ENCODE measurements around the gene LRRC8E.

LRRC8E gene

DNA sequence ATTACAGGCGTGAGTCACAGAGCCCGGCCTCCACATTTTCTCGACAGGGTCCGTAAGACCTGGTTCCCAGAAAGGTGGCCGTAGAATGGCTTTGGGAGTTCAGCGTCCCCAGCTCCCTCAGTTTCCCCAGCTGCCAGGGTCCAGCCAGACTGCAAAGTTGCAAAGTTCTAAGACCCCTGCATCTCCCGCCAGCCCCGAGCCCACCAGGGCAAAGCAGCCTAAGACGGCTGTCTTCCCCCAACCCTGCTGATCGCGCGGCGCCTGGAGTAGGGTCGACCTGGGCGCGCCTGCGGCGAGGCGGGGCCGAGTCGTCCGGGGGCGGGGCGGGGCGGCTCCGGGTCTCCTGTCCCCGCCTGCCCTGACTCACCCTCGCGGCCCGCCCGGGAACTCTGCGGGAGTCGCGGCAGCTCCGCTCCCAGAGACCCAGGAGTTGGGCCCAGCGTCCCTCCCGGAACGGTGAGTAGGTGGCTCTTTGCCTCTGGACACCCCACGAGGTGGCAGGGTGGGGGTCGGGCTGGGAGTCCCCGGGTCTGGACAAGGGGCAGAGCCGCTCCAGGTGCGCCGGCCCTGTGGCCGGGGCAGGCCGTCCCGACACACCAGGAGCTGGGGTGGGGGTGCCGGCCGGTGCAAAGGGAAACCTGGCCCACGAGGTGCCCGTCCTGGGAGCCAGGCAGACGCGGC is at the start of gene LRRC8E:
Gene LRRC8E, plus strand, starts transcription at position 366 of the 681 bp plus-strand sequence. CDS start 7,094 bp downstream, outside the sequence.
- DNase-seq, result no peak
- intact Hi-C loops (cut with DNase I), result no loop called here

DNA sequence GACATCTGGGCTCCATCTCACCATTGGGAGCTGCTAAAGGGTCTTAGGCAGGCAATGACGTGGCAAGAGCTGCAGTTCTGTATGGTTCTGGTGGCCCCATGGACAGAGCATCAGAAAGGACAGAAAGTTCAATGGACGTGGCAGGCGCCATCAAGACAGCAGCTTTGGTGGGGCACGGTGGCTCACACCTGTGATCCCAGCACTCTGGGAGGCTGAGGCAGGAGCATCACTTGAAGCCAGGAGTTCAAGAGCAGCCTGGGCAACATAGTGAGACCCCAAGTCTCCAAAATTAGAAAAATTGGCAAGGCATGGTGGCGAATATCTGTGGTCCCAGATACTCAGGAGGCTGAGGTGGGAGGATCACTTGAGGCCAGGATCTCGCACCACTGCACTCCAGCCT is 48.8 kb upstream of the LRRC8E start:
- DNase-seq, result peak in 1 of 42 donors; percentile 7
- intact Hi-C loops (cut with DNase I), result no loop called here

DNA sequence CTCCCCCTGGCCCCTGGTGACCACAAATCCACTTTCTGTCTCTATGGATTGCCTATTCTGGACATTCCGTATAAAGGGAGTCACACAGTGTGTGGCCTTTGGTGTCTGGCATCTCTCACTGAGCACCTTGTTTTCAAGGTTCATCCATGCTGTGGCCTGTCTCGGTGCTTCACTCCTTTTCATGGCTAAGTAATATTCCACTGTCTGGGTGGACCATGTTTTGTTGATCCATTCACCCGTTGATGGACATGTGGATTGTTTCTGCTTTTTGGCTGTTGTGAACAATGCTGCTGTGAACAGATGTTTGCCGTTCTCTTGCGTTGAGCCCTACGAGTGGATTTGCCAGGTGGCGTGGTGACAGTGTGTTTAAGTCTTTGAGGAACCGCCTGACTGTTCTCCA is 47.7 kb upstream of the LRRC8E start:
- no peak for DNase-seq
- intact Hi-C loops (cut with DNase I), result no loop called here

DNA sequence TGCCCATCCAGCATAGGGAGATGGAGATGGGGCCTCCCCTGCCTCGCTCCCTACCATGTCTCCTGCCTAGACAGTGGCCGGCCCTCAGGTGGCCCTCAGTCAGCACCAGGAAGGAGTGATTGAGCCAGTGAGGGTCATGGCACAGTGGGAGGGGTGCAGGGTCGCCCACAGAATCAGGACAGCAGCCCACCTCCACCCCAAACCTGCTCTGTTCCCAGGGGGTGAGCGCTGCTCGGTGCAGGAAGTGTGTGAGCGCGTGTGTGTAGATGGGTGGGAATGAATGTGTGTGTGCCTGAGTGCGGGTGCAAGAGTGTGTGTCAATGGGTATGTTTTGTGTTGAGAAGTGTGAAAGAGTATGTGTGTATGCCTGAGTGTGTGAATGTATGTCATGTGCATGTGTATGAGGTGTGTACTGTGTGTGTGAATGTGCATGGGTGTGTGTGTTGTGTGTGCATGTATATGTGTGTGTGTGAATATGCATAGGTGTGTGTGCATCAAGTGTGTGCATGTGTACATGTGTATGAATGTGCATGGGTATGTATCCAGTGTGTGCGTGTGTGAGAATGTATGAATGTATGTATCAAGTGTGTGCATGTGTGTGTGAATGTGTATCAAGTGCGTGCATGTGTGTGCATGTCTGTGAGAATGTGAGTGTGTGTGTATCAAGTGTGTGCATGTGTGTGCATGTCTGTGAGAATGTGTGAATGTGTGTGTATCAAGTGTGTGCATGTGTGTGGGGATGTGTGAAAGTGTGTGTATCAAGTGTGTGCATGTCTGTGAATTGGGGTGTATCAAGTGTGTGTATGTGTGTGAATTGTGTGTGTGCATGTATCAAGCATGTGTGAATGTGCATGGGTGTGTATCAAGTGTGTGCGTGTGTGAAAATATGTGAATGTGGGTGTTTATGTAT is 46.3 kb upstream of the LRRC8E start:
- intact Hi-C loops (cut with DNase I), result no loop called here
- no peak for DNase-seq

DNA sequence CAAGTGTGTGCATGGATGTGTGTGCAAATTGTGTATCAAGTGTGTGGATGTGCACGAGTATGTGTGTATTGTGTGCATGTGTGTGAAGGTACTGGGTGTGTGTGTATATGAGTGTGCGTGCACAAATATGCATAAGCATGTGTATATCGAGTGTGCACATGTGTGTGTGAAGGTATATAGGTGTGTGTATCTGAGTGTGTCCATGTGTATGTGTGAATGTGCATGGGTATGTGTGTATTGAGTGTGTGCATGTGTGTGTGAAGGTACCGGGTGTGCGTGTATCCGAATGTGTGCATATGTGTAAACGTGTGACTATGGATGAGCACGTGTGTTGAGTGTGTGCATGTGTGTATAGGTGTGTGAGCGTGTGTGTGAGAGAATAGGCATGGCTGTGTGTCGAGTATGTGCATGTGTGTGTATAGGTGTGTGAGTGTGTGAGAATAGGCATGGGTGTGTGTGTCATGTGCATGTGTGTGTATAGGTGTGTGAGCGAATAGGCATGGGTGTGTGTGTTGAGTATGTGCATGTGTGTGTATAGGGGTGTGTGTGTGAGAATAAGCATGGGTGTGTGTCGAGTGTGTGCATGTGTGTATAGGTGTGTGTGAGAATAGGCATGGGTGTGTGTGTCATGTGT is 45.5 kb upstream of the LRRC8E start:
- no peak for DNase-seq
- intact Hi-C loops (cut with DNase I), result no loop called here

DNA sequence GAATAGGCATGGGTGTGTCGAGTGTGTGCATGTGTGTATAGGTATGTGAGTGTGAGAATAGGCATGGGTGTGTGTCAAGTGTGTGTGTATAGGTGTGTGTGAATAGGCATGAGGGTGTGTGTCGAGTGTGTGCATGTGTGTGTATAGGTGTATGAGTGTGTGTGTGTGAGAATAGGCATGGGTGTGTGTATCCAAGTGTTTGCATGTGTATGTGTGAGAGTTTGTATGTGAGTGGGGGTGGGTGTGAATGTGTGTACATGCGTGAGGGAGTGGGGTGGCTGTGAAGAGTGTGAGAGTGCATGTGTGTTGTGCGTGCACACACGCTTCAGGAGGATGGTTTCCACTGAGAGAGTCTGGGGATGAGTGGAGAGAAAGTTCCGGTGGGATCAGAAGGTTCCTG is 44.8 kb upstream of the LRRC8E start:
- DNase-seq, result no peak
- intact Hi-C loops (cut with DNase I), result no loop called here

DNA sequence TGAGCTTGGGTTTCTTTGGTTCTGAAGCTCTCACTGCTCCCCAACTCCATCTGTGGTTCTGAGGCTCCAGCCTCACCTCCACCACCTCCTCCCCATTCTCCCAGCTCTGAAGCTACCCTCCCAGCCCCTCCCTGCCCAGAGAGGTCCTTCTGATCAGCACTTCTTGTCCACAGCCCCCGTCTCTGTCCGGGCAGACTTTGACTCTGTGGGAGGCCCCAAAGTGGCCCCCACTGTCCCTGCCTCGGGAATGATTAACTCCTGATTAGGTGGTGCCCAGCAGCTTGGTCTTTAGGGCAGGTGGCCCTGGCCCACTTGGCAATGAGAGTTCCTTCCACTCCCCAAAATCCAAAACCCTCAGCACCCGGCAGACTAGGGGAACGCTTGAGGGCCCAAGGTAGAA is 43.9 kb upstream of the LRRC8E start:
- DNase-seq, result no peak
- intact Hi-C loops (cut with DNase I), result no loop called here

DNA sequence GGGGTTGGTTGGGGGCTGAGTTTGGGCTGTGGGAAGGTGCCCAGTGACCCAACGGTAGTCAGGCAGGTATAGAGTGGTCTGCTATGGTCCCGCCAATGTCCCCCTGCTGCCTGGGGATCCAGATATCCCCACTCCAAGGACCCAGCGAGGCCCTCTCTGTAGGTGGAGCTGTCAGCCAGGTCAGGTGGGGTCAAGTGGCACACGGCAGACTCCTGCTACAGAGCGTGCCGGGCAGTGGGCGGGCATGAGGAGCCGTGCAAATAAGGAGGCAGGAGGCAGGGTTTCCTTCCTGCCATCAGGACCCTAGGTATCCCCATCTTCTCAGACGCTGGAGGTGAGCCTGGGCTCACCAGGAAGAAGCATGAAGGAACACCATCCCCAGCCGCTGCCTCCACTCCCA is 43.4 kb upstream of the LRRC8E start:
- intact Hi-C loops (cut with DNase I), result no loop called here
- no peak for DNase-seq

DNA sequence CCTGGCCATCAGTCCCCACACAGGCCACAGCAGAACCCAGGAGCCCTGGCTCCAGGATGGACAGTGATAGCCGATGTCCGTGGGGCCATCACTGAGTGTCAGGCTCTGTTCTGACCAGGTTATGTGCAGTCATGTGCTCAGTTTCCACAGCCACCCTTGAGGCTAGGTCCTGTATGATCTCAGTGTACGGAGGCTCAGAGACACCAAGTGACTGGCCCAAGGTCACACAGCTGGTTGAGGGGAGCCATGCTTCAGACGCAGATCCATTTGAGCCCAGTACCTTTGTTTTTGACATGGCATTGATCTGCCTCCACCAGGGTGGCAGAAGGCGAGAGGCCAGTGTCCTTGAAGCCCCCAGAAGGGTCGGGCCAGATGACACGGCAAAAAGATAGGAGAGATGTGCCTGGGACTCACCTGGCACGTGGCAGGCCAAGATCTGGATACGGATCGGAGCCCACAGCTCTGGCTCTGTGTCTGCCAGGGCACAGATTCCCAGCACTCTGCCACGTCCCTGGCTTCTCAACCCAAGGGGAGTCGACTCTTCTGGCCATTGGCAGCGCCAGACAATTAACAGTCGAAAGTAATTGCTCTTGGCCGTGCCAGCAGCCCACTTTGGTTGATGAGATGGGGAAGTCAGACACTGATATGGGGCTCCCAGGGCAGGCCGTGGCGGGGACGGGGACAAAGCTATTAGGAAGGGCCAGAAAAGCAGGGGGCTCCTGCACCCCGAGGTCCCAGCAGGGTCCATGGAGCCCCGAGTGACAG is 42.7 kb upstream of the LRRC8E start:
- intact Hi-C loops (cut with DNase I), result no loop called here
- no peak for DNase-seq

DNA sequence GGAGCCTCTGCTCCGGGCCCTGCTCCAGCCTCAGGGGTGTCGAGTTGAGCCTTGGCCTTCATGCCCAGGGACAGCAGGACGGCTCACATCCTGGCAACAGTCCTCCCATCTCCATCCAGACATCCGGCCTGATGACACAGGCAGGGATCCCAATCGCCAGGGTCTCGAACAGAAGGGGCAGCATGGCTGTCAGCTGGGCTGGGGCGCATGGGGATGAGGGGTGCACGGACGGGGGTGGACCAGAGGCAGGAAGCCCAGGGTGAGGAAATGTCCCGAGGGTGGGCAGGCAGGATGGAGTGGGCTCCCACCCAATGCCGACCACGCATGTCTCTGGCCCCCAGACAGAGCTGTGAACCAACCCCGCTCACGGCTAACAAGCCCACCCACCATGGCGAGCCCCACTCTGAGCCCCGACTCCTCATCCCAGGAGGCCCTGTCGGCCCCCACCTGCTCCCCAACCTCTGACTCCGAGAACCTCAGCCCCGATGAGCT is 42.1 kb upstream of the LRRC8E start:
- DNase-seq, result peak in 1 of 42 donors; percentile 20
- intact Hi-C loops (cut with DNase I), result no loop called here

DNA sequence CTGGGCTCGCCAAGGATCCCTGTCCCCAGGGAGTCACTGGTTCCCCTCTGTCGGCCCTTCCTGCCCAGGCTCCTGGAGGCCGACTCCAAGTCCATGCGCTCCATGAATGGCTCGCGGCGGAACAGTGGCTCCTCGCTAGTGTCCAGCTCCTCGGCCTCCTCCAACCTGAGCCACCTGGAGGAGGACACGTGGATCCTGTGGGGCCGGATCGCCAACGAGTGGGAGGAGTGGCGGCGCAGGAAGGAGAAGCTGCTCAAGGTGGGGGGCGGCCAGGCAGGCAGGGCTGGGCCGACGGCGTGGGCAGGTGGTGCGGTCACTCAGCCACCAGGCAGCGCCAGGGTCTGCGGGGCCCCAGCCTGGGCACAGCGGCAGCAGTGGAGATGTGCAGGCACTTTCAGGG is 40.6 kb upstream of the LRRC8E start:
- DNase-seq, result peak in 3 of 42 donors; percentile 19 to 32 (median 23)
- intact Hi-C loops (cut with DNase I), result no loop called here

DNA sequence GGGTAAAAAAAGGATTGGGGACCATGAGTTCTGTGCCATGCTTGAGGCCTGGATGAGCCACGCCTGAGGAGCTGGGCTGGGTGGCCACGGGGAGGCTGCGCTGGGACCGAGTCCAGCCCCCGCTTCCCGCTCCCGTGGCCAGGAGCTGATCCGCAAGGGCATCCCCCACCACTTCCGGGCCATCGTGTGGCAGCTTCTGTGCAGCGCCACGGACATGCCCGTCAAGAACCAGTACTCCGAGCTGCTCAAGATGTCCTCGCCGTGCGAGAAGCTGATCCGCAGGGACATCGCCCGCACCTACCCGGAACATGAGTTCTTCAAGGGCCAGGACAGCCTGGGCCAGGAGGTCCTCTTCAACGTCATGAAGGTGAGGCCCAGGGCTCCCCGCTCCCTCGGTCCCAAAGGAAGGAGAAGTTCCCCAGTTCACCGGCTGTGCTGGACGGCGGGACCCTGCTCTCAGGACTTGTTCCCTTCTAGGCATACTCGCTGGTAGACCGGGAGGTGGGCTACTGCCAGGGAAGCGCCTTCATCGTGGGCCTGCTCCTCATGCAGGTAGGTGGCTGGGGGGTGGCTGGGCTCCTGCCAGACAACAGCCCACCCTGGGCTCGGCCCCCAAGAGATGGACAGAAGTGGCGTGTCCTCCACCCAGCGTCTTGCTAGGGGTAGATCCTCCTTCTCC is 39.4 kb upstream of the LRRC8E start:
- intact Hi-C loops (cut with DNase I), result no loop called here
- peak in 28 of 42 donors; percentile 46 to 86 (median 70) for DNase-seq

DNA sequence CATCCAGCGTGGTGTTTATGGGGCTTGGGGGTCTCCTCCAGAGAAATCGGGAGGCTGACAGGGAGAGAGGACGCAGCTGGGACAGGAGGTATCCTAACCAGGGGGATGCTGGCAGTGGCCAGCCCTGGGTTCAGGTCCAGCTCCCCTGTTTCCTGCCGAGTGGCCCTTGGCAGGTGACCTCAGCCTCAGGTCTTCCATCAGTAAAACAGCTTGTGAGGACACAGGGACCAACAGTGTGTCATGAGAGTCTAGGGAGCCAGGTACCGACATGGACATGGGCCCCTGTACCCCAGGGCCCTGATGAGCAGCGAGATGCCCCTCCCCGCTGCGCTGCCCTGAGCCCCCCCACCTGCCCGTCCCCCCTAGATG is 38.7 kb upstream of the LRRC8E start:
- peak in 1 of 42 donors; percentile 17 for DNase-seq
- intact Hi-C loops (cut with DNase I), result no loop called here

DNA sequence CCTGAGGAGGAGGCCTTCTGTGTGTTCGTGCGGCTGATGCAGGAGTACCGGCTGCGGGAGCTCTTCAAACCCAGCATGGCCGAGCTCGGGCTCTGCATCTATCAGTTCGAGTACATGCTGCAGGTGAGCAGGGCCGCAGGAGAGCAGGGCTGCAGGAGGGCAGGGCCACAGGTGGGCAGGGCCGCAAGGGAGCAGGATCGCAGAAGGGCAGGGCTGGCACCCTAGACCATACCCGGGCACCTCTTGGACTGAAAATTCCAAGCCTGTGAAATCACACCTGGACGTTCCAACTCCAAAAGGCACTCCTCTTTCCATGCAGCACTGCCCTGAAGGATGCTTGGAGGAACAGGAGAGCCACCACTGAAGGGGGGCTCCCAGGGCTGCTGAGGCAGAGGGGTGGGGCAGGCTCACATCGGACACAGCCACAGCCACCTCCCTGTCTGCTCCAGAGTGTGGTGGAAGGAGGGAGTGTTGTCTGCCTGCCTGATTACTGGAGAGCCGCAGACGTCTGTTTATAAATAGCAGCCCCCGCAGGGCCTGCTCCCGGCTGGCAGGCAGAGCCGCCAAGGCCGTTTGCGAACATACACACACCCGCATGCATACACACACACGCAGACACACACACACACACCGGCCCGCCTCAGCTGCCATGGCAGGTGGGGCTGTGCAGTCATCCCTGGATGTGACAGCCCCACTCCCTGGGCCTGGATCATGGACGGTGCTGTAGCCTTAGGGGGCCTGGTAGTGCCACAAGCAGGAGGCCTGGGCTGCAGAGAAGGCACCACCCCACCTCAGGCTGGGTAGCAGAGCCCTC is 38.1 kb upstream of the LRRC8E start:
- DNase-seq, result peak in 7 of 42 donors; percentile 25 to 49 (median 35)
- intact Hi-C loops (cut with DNase I), result no loop called here

DNA sequence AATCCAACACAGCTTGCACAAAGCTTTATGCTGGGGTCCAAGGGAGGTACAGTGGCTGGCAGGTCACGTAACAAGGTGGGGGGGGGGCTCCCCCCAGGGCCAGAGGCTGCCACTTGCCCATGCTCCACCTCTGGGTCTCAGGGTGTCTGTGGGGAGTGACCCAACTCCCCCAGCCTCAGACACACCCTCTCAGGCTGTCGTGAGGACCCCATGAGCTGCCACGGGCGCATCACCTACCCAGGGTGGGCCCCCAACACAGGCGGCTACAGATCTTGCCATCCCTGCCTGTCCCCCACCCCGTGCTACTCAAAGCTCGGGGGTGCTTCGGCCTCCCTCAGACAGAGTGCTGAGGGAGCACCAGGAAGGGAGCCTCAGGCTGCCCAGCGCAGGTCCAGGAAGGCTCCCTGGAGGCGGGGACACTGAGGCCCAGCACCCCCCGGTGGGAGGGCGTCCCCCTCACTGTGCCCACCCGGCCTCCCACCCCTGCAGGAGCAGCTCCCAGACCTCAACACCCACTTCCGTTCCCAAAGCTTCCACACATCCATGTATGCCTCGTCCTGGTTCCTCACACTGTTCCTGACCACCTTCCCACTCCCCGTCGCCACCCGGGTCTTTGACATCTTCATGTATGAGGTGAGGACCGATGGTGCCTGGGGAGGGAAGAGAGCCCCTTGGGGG is 37.2 kb upstream of the LRRC8E start:
- DNase-seq, result peak in 2 of 42 donors; percentile 20 to 29
- intact Hi-C loops (cut with DNase I), result no loop called here

DNA sequence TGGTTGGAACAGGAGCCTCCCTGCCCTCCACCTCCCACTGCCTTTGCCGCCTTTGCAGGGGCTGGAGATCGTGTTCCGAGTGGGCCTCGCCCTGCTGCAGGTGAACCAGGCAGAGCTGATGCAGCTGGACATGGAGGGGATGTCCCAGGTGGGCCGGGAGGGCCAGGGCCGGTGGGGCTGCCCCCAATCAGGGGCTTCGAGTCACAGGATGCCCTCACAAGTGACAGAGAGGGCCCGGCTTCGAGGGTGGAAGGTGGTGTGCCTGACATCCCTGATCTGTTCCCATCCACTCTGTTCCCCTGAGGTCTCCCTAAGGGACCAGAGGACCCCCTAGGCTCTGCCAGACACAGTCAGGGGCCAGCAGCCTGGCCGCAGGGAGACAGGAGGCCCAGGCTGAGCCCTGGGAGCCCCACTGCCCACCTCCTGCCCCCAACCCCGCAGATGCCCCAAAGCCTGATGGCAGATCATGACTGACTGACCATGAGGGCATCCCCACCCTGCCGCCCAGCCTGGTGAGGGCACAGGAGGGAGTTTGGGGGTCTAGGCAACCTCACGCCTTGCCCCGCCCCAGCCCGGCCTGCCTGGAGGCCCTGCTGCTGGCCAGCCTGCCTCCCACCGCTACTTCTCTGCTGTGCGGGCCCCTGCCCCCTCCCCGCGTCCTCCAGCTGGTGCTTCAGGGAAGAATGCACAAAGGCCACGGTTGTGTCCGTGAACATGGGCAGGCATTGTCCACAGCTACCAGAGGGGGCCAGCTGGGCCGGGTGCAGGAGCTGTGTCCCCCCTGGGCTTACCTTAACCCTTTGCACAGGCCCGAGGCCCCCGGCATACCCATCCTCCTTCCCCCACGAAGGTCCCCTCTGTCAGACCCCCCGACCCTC is 36.4 kb upstream of the LRRC8E start:
- DNase-seq, result peak; percentile 87 to 99 (median 95)
- intact Hi-C loops (cut with DNase I), result no loop called here

Measured in head of caudate nucleus (tissue), 42 donors.